8988T (cell line): ENCODE results near the gene P2RY11.
A peak's percentile ranks its signal among the peaks of the same experiment; 100 is the strongest.

Source experiments
- DNase-seq: peaks from one replicate; pipeline ENCODE4 v3.0.0; 2011

Gene P2RY11

GRCh38 chr19:10093295-10094186, 18.0 kb upstream of the P2RY11 start:
- DNase-seq = no peak

- DNase-seq = no peak
These were observed 15.9 kb upstream of the P2RY11 start for GRCh38 chr19:10095622-10095947.

GRCh38 chr19:10095948-10096614, 15.4 kb upstream of the P2RY11 start:
- DNase-seq = peak; percentile 97

GRCh38 chr19:10096615-10096963, 14.9 kb upstream of the P2RY11 start:
- DNase-seq = no peak

GRCh38 chr19:10100163-10100785, 11.2 kb upstream of the P2RY11 start:
- no peak for DNase-seq

- DNase-seq = no peak
These were observed 8.7 kb upstream of the P2RY11 start for GRCh38 chr19:10102787-10103236.

GRCh38 chr19:10104130-10104513, 7.4 kb upstream of the P2RY11 start:
- DNase-seq = no peak

- DNase-seq = no peak
These were observed 6.6 kb upstream of the P2RY11 start for GRCh38 chr19:10104665-10105508.

- DNase-seq = no peak
These were observed 5.9 kb upstream of the P2RY11 start for GRCh38 chr19:10105509-10106099.

- peak; percentile 96 for DNase-seq
These were observed 5.2 kb upstream of the P2RY11 start, which contains the start of gene PPAN for GRCh38 chr19:10106100-10106936. PPAN (plus strand) TSS chr19:10106362; CDS start chr19:10106395, 33 bp downstream.

- DNase-seq = no peak
These were observed 4.2 kb upstream of the P2RY11 start for GRCh38 chr19:10107254-10107653.

- DNase-seq = no peak
These were observed 3.6 kb upstream of the P2RY11 start for GRCh38 chr19:10107817-10108367.

GRCh38 chr19:10109528-10109927, 2.0 kb upstream of the P2RY11 start:
- no peak for DNase-seq

GRCh38 chr19:10110076-10110971, 1.2 kb upstream of the P2RY11 start:
- no peak for DNase-seq

- DNase-seq = no peak
These were observed 548 bp upstream of the P2RY11 start for GRCh38 chr19:10110972-10111317.

- DNase-seq = no peak
These were observed 706 bp downstream of the P2RY11 start for GRCh38 chr19:10112037-10112761.

- no peak for DNase-seq
These were observed 1.6 kb downstream of the P2RY11 start for GRCh38 chr19:10112895-10113591.

- DNase-seq = no peak
These were observed 2.1 kb downstream of the P2RY11 start for GRCh38 chr19:10113592-10113963.
